K562 (cell line): Measurements from ENCODE around the gene TIFAB. TPM values are rescaled to one million over a fixed set of nuclear protein-coding genes. Genes with fewer than 3 reads are reported as not detected.

Source experiments
- ARID1B ChIP-seq: fragments of 450-650 bp; IDR thresholded peaks from 2 replicates; pipeline ENCODE4 v1.6.1; 2016; ENCODE audit warnings: antibody characterized with exemption, mild to moderate bottlenecking, inconsistent platforms
- GATAD2A ChIP-seq: fragments of 450-650 bp; IDR thresholded peaks from 2 replicates; pipeline ENCODE4 v1.6.1; 2017
- KHSRP ChIP-seq: fragments of 450-650 bp; IDR thresholded peaks from 2 replicates; pipeline ENCODE4 v1.6.1; 2017
- MCM2 ChIP-seq: fragments of 450-650 bp; IDR thresholded peaks from 2 replicates; pipeline ENCODE4 v1.6.1; 2017; ENCODE audit warnings: low read depth, mild to moderate bottlenecking
- MGA ChIP-seq: fragments of 450-650 bp; IDR thresholded peaks from 2 replicates; pipeline ENCODE4 v1.6.1; 2016; ENCODE audit warnings: mild to moderate bottlenecking, moderate library complexity
- MITF ChIP-seq: IDR thresholded peaks from 2 replicates; pipeline ENCODE4 v1.6.1; 2014; ENCODE audit warnings: antibody characterized with exemption
- SRSF9 ChIP-seq: fragments of 200-400 bp; formaldehyde crosslinking; IDR thresholded peaks from 2 replicates; pipeline ENCODE4 v1.6.1; 2017; ENCODE audit warnings: low read depth, low read length, borderline replicate concordance
- SUPT5H ChIP-seq: fragments of 450-650 bp; IDR thresholded peaks from 2 replicates; pipeline ENCODE4 v1.6.1; 2016
- TRIM25 ChIP-seq: fragments of 450-650 bp; IDR thresholded peaks from 2 replicates; pipeline ENCODE4 v1.7.0; 2016; ENCODE audit warnings: borderline replicate concordance
- VEZF1 ChIP-seq: fragments of 200-800 bp; sonication (Bioruptor generic); IDR thresholded peaks from 2 replicates; pipeline ENCODE4 v1.6.1; 2017; ENCODE audit warnings: missing genetic modification characterization, missing compliant biosample characterization
- ZC3H11A ChIP-seq: IDR thresholded peaks from 2 replicates; pipeline ENCODE4 v1.6.1; 2012; ENCODE audit warnings: low read depth, low read length, improper control_type of control experiment
- ZKSCAN1 ChIP-seq: fragments of 150-350 bp; IDR thresholded peaks from 2 replicates; pipeline ENCODE4 v1.6.1; 2016; ENCODE audit warnings: low read depth, low read length
- ZNF3 ChIP-seq: fragments of 250-450 bp; sonication (Bioruptor Pico); IDR thresholded peaks from 2 replicates; pipeline ENCODE4 v1.5.0; 2021; ENCODE audit warnings: mild to moderate bottlenecking, moderate library complexity
- ZNF589 ChIP-seq: fragments of 200-800 bp; sonication (Bioruptor generic); IDR thresholded peaks from 2 replicates; pipeline ENCODE4 v1.6.1; 2016; ENCODE audit warnings: low read depth, missing genetic modification characterization, missing compliant biosample characterization
- polyA plus RNA-seq, 8 experiments: library from polyadenylated mRNA; depleted of rRNA in 4 of 8; stranded (reverse) in 5 of 8; unstranded in 3 of 8; fragments of >200 nt; fragmentation: Nextera tagmentation in 2 of 8; fragmentation: Illumina TruSeq in 1 of 8; extraction: Ambion mirVana in 2 of 8; extraction: Trizol in 1 of 8; gene quantifications; 2 replicates each; pipeline versions ENCODE4 v1.2.1 to v1.2.3, GENCODE V29; 2011 to 2014; ENCODE audit warnings: inconsistent platforms in 1 of 8, missing spikeins in 1 of 8
- total RNA-seq, 7 experiments: library from RNA; depleted of rRNA in 6 of 7; stranded (reverse); fragments of >200 nt in 6 of 7; fragmentation: Illumina TruSeq in 2 of 7; extraction: Trizol in 2 of 7; gene quantifications; 2 replicates each; pipeline versions ENCODE4 v1.2.1 to v1.2.3, GENCODE V29; 2011 to 2021; ENCODE audit warnings: low replicate concordance in 1 of 7

TIFAB gene
- total and polyA plus RNA-seq, 9 of the 15 experiments (the other 6 are each of a cell fraction or from before 2014, with no cell fraction given): not detected

GRCh38 chr5:135481387-135481786 lies 29.2 kb upstream of the TIFAB start (continued):
- TF ChIP-seq MGA (peak; percentile 40), VEZF1 (CRISPR knock-in tag) (peak; percentile 56; the same call in 1 of the 2 replicates), ZNF589 (CRISPR knock-in tag) (0 out of 2 replicates have a peak, but pooled peaks have one; percentile 25), MITF (no peak), TRIM25 (no peak), ZNF3 (CRISPR knock-in tag) (no peak), KHSRP (no peak), ZC3H11A (no peak), SRSF9 (no peak), MCM2 (no peak), ZKSCAN1 (0 out of 2 replicates have a peak, but pooled peaks have one; percentile 14), SUPT5H (no peak), GATAD2A (0 out of 2 replicates have a peak, but pooled peaks have one; percentile 21), ARID1B (peak; percentile 84)
